GM18511 (cell line): ENCODE data around the gene DNHD1.

Source experiments
- ATAC-seq: cut with Tn5 transposase; IDR thresholded peaks from one replicate; pipeline ENCODE4 v1.9.1; 2021; ENCODE audit warnings: mild to moderate bottlenecking, moderate library complexity; ENCODE audit not compliant: unreplicated experiment

Gene DNHD1

GRCh38 chr11:6557761-6558674, 60.9 kb downstream of the DNHD1 start:
- no peak for ATAC-seq

GRCh38 chr11:6559369-6559768, 62.3 kb downstream of the DNHD1 start:
- ATAC-seq, result no peak

- ATAC-seq, result no peak
Measured at GRCh38 chr11:6561288-6561687, 64.2 kb downstream of the DNHD1 start.

- ATAC-seq, result no peak
Measured at GRCh38 chr11:6563121-6563619, 66.1 kb downstream of the DNHD1 start.

DNA sequence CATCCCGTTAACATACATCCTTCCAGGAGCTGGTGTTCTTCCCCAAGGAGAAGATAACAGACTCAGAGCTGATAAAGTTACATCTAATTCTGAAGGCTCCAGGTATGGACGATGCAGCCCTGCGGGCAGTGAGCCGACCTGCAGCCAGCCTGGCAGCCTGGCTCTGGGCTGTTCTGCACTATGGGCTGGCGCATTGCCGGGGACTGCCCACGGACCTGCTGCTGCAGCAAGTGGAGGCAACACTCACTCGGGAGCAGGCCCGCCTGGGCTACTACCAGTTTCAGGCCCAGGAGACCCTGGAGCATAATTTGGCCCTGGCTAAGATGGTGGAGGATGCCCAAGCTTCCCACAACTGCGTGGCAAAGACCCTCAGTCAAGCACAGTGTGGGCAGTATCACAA, 66.6 kb downstream of the DNHD1 start:
- ATAC-seq, result no peak

DNA sequence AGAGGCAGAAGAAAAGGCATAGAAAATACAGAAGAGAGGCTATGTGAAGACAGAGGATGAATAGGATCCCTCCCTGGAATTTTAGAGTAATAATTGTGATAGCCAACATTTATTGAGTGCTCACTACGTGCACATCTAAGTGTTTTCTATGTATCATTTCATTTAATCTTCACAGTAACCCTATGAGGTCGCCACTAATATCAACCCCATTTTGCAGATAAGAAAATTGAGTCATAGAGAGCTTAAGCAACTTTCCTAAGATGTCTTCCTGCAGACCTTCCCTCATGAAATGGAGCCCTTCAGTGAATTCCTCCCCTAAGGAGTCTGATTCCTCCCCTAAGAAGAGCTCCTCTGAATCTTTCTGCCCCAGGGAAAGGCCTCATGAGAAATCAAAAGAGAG, 68.2 kb downstream of the DNHD1 start:
- ATAC-seq, result no peak

GRCh38 chr11:6565988-6566703, 69.1 kb downstream of the DNHD1 start:
- no peak for ATAC-seq

GRCh38 chr11:6566704-6567370, 69.8 kb downstream of the DNHD1 start:
- no peak for ATAC-seq

- no peak for ATAC-seq
Measured at GRCh38 chr11:6567371-6567745, 70.3 kb downstream of the DNHD1 start.

DNA sequence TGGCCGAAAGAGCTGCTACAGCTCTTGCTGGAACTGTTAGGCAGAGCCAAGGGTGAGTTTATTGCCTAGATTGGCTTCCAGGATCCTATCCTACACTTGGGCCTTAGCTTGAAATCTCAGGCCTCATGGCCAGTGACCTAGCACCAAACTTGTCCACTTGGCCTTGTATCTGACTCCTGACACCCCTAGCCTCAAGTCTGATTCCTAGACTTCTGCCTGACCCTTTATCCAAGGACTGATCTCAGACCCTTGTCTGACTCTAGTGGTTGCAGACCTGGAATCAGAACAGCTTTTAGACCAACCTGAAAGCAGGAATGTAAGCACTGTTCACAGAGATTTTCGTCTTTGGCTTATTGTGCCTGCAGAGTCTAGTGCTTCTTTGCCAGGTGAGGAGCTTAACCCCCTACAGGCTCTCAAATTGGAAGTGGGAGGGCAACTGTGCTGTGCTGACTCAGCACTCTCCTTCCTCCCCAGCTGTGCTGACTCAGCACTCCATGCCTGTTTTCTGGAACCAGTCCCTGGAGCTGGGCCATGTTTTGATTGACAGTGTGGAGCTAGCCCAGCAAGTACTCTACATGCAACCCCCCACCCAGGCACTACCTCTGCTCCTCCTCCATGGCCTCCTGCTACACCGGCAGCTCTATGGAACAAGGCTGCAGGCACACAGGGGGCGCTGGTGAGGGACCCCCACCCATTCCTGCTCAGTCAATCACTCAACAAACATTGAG, 71.3 kb downstream of the DNHD1 start:
- ATAC-seq, result no peak

GRCh38 chr11:6569706-6570105, 72.6 kb downstream of the DNHD1 start:
- ATAC-seq, result no peak

GRCh38 chr11:6570691-6571427, 73.8 kb downstream of the DNHD1 start:
- no peak for ATAC-seq

DNA sequence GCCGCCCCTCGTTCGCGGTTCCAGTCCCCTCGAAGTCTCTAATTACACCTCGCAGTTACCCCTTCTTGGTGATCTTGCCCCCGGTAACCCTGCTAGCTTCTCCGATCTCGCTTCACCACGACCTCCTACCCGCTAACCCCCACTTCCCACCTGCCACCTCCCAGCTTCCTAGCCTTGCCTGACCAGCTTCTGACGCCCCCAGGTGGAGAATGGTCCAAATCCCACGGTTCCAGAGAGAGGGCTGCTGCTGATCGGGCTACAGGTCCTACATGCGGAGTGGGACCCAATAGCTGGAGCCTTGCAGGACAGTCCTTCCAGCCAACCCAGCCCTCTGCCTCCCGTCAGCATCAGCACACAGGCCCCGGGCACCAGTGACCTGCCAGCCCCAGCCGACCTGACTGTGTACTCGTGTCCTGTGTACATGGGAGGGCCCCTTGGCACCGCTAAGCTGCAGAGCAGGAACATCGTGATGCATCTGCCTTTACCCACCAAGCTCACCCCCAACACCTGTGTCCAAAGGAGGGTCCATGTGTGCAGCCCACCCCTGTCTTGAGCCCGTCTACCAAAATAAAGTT, 74.4 kb downstream of the DNHD1 start:
- ATAC-seq, result no peak

DNA sequence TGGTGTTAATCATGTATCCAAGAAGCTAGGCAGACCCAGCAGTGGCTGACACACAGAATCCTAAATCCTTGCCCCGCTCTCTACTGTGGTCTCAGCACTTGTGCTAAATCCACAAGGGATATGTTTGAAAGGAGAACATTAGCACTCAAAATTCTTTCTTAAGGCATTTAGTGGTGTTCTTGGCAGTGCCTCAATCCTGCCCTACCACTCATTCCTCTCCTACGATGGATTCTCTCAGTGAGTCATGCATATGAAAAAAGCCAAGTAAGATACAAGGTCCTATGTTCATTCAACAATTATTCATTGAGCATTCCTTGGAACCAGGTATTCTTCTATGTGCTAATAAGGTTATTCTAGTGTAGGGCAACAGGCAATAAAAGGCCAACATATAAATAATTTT, 75.1 kb downstream of the DNHD1 start:
- no peak for ATAC-seq

GRCh38 chr11:6574816-6575715, 78.0 kb downstream of the DNHD1 start:
- ATAC-seq, result no peak

- ATAC-seq, result no peak
Measured at GRCh38 chr11:6576471-6577373, 79.6 kb downstream of the DNHD1 start.

GRCh38 chr11:6578134-6578533, 81.1 kb downstream of the DNHD1 start:
- ATAC-seq, result no peak

- no peak for ATAC-seq
Measured at GRCh38 chr11:6579681-6580080, 82.6 kb downstream of the DNHD1 start.
